Activated CD4-positive, alpha-beta T cell treated with anti-CD3 and anti-CD28 coated beads for 24 hours (primary cell): ENCODE results near the gene LDLRAD1.
A peak's percentile ranks its signal among the peaks of the same experiment; 100 is the strongest.
"Not testable (repeated sequence)": the region's sequence is repeated elsewhere in the genome, so short reads cannot be mapped to it uniquely, and the experiment has no call there.

Experiments
- DNase-seq, 2 donors: peaks; one replicate each; pipeline ENCODE4 v3.0.0-alpha.2; 2020; ENCODE audit warnings: low read depth in 2 of 2

Gene LDLRAD1

GRCh38 chr1:54017979-54018378 is at the start of gene LDLRAD1:
TSS of gene LDLRAD1 (minus strand) at chr1:54018186. CDS start at chr1:54018112, 74 bp downstream.
- no peak for DNase-seq

- DNase-seq, result no peak
These were observed 46.3 kb upstream of the LDLRAD1 start for GRCh38 chr1:54064299-54064698.

GRCh38 chr1:54054438-54054749 is 36.4 kb upstream of the LDLRAD1 start:
- no peak for DNase-seq

- DNase-seq, result no peak
These were observed 35.9 kb upstream of the LDLRAD1 start for GRCh38 chr1:54053745-54054437.

- DNase-seq, result peak; percentile 92 to 94
These were observed 35.2 kb upstream of the LDLRAD1 start, which contains the start of the genes TCEANC2 and TMEM59 for GRCh38 chr1:54052934-54053744. TSS of gene TCEANC2 (plus strand) at chr1:54053608. CDS start at chr1:54054423, 815 bp downstream. TSS of gene TMEM59 (minus strand) at chr1:54053204. CDS start at chr1:54053188, 16 bp downstream.

GRCh38 chr1:54052431-54052933 is 34.5 kb upstream of the LDLRAD1 start:
- peak in 1 of 2 donors; percentile 11 for DNase-seq

- DNase-seq, result no peak
These were observed 34.0 kb upstream of the LDLRAD1 start for GRCh38 chr1:54051933-54052430.

- not testable (repeated sequence) for DNase-seq
These were observed 32.4 kb upstream of the LDLRAD1 start for GRCh38 chr1:54050435-54050834.

GRCh38 chr1:54047384-54048305 is 29.7 kb upstream of the LDLRAD1 start:
- DNase-seq, result no peak

- DNase-seq, result no peak
These were observed 28.8 kb upstream of the LDLRAD1 start for GRCh38 chr1:54046671-54047383.

- DNase-seq, result no peak
These were observed 27.5 kb upstream of the LDLRAD1 start for GRCh38 chr1:54045496-54045895.

- DNase-seq, result no peak
These were observed 23.8 kb upstream of the LDLRAD1 start for GRCh38 chr1:54041806-54042205.

- DNase-seq, result no peak
These were observed 19.5 kb upstream of the LDLRAD1 start for GRCh38 chr1:54037476-54037875.

- DNase-seq, result no peak
These were observed 10.6 kb upstream of the LDLRAD1 start for GRCh38 chr1:54028306-54029251.

- DNase-seq, result no peak
These were observed 9.9 kb upstream of the LDLRAD1 start for GRCh38 chr1:54027848-54028247.

- DNase-seq, result not testable (repeated sequence)
These were observed 6.8 kb upstream of the LDLRAD1 start for GRCh38 chr1:54024811-54025210.

- no peak for DNase-seq
These were observed 6.4 kb upstream of the LDLRAD1 start for GRCh38 chr1:54024358-54024757.

- not testable (repeated sequence) for DNase-seq
These were observed 1.7 kb upstream of the LDLRAD1 start for GRCh38 chr1:54019562-54020176.

GRCh38 chr1:54018635-54019034 is 649 bp upstream of the LDLRAD1 start:
- no peak for DNase-seq
